AG04450 (cell line): ENCODE data around the gene MAP7D1. TPM values are rescaled to one million over a fixed set of nuclear protein-coding genes. Genes with fewer than 3 reads are reported as not detected.
"Not testable (repeated sequence)": the region's sequence is repeated elsewhere in the genome, so short reads cannot be mapped to it uniquely, and the experiment has no call there.

Source experiments
- CTCF ChIA-PET: fragments of 300-600, 350-600 bp; formaldehyde crosslinking; extraction: SDS; loops from one replicate; lab custom pipeline; 2022; ENCODE audit warnings: antibody characterized with exemption, inconsistent platforms; lab: Charles Lee
- POLR2A ChIA-PET: fragments of 350-600 bp; formaldehyde crosslinking; extraction: SDS; loops from one replicate; lab custom pipeline; 2021; ENCODE audit warnings: antibody characterized with exemption, inconsistent platforms; lab: Yijun Ruan, JAX
- DNase-seq: peaks from one replicate; pipeline ENCODE4 v3.0.0-alpha.2; 2011; ENCODE audit warnings: low read depth, low spot score
- H3K27ac ChIP-seq: one replicate; pipeline ENCODE4 v1.5.1; 2012; ENCODE audit warnings: low read depth, low read length, control low read depth
- H3K27me3 ChIP-seq: one replicate; pipeline ENCODE4 v1.6.0; 2012; ENCODE audit warnings: low read length; ENCODE audit not compliant: control insufficient read depth, insufficient read depth
- H3K4me3 ChIP-seq: 2 replicates; pipeline ENCODE4 v1.5.1; 2011; ENCODE audit warnings: mild to moderate bottlenecking, low read depth, low read length, control low read depth
- H3K9me3 ChIP-seq: 2 replicates; pipeline ENCODE4 v1.5.1; 2012; ENCODE audit warnings: low read length; ENCODE audit not compliant: control insufficient read depth, insufficient read depth
- CTCF ChIP-seq: IDR thresholded peaks from 2 replicates; pipeline ENCODE4 v1.5.1; 2011; ENCODE audit warnings: low read depth, low read length, control low read depth, inconsistent platforms
- polyA plus RNA-seq: library from polyadenylated mRNA; depleted of rRNA; stranded (reverse); fragments of >200 nt; gene quantifications from 2 replicates; pipeline ENCODE4 v1.2.3, GENCODE V29; 2011

Gene MAP7D1
- polyA plus RNA-seq, 1 experiment, result 23.4 TPM

DNA sequence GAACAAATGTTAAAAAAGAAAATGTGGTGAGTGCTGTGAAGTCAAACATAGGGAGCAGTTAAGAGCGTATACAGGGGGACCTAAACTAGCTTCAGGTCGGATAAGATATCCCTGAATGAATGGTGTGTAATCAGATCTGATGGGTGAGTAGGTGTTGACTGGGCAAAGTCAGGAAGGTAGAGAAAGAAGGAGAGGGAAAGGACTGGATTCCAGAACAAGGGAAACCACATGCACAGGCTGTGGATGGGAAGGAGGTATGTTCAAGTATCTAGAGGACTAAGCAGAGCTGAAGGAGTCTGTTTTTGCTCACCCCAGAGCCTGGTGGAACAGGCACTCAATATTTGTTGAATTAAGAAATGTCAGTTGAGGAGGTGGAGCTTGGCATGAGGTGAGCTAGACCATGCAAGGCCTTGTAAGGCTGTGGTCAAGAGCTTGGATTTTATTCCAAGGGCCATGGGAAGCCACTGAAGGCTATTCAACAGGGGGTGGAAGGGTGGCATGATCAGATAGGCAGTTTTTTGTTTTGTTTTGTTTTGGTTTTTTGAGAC is 27.4 kb downstream of the MAP7D1 start:
- no peak for TF ChIP-seq CTCF
- Histone ChIP-seq H3K4me3 (no peak overlapping the region), H3K27ac (no peak overlapping the region), H3K9me3 (no peaks in the 10 kb centered on the region; the same call in 1 of the 2 replicates), H3K27me3 (no peaks in the 10 kb centered on the region)
- ChIA-PET POLR2A (interaction anchor here (0.5 to 1.3 kb wide), 4 partner anchors 9 to 82 kb away, joined by 3 to 5 read pairs (median 3); no protein-coding TSS in a partner anchor), CTCF (interaction anchor here (0.7 to 1.4 kb wide), 4 partner anchors 22 to 106 kb away, joined by 3 to 5 read pairs (median 4); partner anchors contain the start of gene TRAPPC3)
- DNase-seq, result no peak

GRCh38 chr1:36187800-36188593 is 32.0 kb downstream of the MAP7D1 start:
- ChIA-PET CTCF (interaction anchor here (0.6 to 3.6 kb wide), 48 partner anchors 8 to 232 kb away, joined by 3 to 75 read pairs (median 5); partner anchors contain the start of genes TEKT2, THRAP3 and TRAPPC3), POLR2A (interaction anchor here (0.6 to 2.7 kb wide), 6 partner anchors 12 to 38 kb away, joined by 3 to 32 read pairs (median 7); partner anchors contain the start of genes MAP7D1, THRAP3 and TRAPPC3)
- Histone ChIP-seq H3K9me3 (no peaks in the 10 kb centered on the region), H3K27ac (peak overlapping the region; percentile 87), H3K27me3 (no peaks in the 10 kb centered on the region), H3K4me3 (0 out of 2 replicates have a peak overlapping the region, but pooled peaks have one; percentile 10)
- peak; percentile 91 for TF ChIP-seq CTCF
- peak; percentile 80 for DNase-seq

- POLR2A ChIA-PET, result interaction anchor here (0.6 kb wide), 2 partner anchors 14 to 182 kb away, joined by 7 to 9 read pairs; no protein-coding TSS in a partner anchor
- CTCF ChIA-PET, result not testable (repeated sequence)
These were observed 40.8 kb downstream of the MAP7D1 start for GRCh38 chr1:36196805-36197204.

DNA sequence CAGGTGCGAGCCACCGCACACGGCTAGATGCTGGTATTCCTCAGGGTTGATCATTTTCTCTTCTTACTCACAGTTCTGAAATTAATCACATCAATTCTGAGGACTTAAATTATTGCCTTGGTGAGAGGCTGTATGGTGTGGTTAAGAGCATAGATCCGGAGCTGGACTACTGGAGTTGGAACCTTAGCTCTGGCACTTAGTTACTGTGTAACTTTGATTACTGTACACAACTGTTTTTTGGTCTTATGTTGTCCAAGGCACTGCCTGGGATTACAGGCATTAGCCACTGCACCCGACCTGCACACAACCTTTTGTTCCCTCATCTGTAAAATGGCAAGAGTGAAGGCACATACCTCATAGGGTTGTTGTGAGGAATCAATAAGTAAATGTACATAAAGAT is 42.7 kb downstream of the MAP7D1 start:
- H3K27ac ChIP-seq, result no peak overlapping the region
- H3K9me3 ChIP-seq, result peaks cover 3% of the 10 kb centered on the region; the same call in 1 of the 2 replicates
- ChIA-PET POLR2A (interaction anchor here (0.7 kb wide), 1 partner anchor 8 kb away, joined by 6 read pairs; no protein-coding TSS in a partner anchor), CTCF (interaction anchor here (0.7 to 1.0 kb wide), 3 partner anchors 11 to 171 kb away, joined by 3 to 4 read pairs (median 4); no protein-coding TSS in a partner anchor)
- TF ChIP-seq CTCF, result no peak
- H3K4me3 ChIP-seq, result no peak overlapping the region
- no peak for DNase-seq
- no peaks in the 10 kb centered on the region for H3K27me3 ChIP-seq

More at GRCh38 chr1:36196805-36197204, 40.8 kb downstream of the MAP7D1 start:
- not testable (repeated sequence) for H3K27me3 ChIP-seq, H3K9me3 ChIP-seq, H3K4me3 ChIP-seq, DNase-seq, H3K27ac ChIP-seq
